K562 (cell line): Measurements from ENCODE around the gene FGF22. TPM values are rescaled to one million over a fixed set of nuclear protein-coding genes. Genes with fewer than 3 reads are reported as not detected.
A peak's percentile ranks its signal among the peaks of the same experiment; 100 is the strongest.

Experiments
- ATAC-seq: fragments of 200-7000 bp; cut with Tn5 transposase; 3 replicates; pipeline ENCODE4 v1.9.1; 2020; ENCODE audit warnings: moderate library complexity
- BruUV-seq: library from RNA; stranded (reverse); fragments of 400-500 nt; replicated peaks from 2 replicates; lab custom pipeline; 2021; lab: Mats Ljungman, UMichigan
- CTCF ChIA-PET: fragments of 300-600 bp; formaldehyde crosslinking; extraction: SDS; loops from one replicate; lab custom pipeline; 2021; ENCODE audit warnings: low intra/inter-chr PET ratio; lab: Yijun Ruan, JAX
- POLR2A ChIA-PET: fragments of 300-600, 350-650 bp; sonication (Branson Sonifier 250); formaldehyde crosslinking; extraction: SDS; loops from one replicate; lab custom pipeline; 2021; ENCODE audit warnings: antibody characterized with exemption, inconsistent platforms; lab: Yijun Ruan, JAX
- DNase-seq, 4 experiments: peaks; one replicate each; pipeline versions ENCODE4 v3.0.0 to v3.0.0-alpha.2; 2011 to 2018; ENCODE audit warnings: low spot score in 3 of 4, mixed read lengths in 3 of 4; ENCODE audit errors: extremely low read depth in 1 of 4
- FAIRE-seq: peaks from 2 replicates; lab custom pipeline; 2011; peaks lifted over from hg19 to GRCh38; lab: Jason Lieb, UNC
- H2AFZ ChIP-seq: 2 replicates; pipeline ENCODE4 v1.6.0; 2011; ENCODE audit warnings: low read depth, low read length, control low read depth, inconsistent platforms
- H3K27ac ChIP-seq: fragments of 200-600 bp; 3 replicates; pipeline ENCODE4 v1.8.0; 2011; ENCODE audit warnings: low read depth, mild to moderate bottlenecking, control low read depth, inconsistent platforms, low read length, moderate library complexity, mixed read lengths; ENCODE audit errors: extremely low read depth
- H3K27me3 ChIP-seq, 2 experiments: fragments of 300-600 bp in 1 of 2; 2 replicates in 1 of 2; 3 replicates in 1 of 2; pipeline versions ENCODE4 v1.6.0 to v1.8.0; 2011; ENCODE audit warnings: inconsistent platforms in 2 of 2, low read length in 2 of 2, mild to moderate bottlenecking in 1 of 2, mixed read lengths in 1 of 2, moderate library complexity in 1 of 2; ENCODE audit not compliant: control insufficient read depth in 2 of 2, insufficient read depth in 2 of 2
- H3K36me3 ChIP-seq: fragments of 300-600 bp; 3 replicates; pipeline ENCODE4 v1.8.0; 2011; ENCODE audit warnings: mild to moderate bottlenecking, low read length, inconsistent platforms; ENCODE audit not compliant: control insufficient read depth, insufficient read depth
- H3K4me1 ChIP-seq, 2 experiments: fragments of 200-600 bp in 1 of 2; replicated peaks in 1 of 2; 2 replicates in 1 of 2; 3 replicates in 1 of 2; pipeline versions ENCODE4 v1.5.1 to v1.8.0; 2011; ENCODE audit warnings: inconsistent platforms in 2 of 2, low read length in 2 of 2, mild to moderate bottlenecking in 1 of 2, mixed read lengths in 1 of 2, moderate library complexity in 1 of 2; ENCODE audit not compliant: control insufficient read depth in 2 of 2, insufficient read depth in 2 of 2
- H3K4me2 ChIP-seq: 2 replicates; pipeline ENCODE4 v1.6.1; 2011; ENCODE audit warnings: low read length, control low read depth, inconsistent platforms, mixed read lengths; ENCODE audit not compliant: insufficient read depth
- H3K4me3 ChIP-seq: fragments of 200-600 bp; sonication (generic), shearing (Covaris generic); 2 replicates; pipeline ENCODE4 v1.5.1; 2016; ENCODE audit warnings: control low read depth, inconsistent platforms
- H3K79me2 ChIP-seq: fragments of 200-600 bp; 3 replicates; pipeline ENCODE4 v1.8.0; 2011; ENCODE audit warnings: low read length, inconsistent platforms; ENCODE audit not compliant: control insufficient read depth, insufficient read depth
- H3K9ac ChIP-seq, 2 experiments: 2 replicates each; pipeline versions ENCODE4 v1.6.0 to v1.6.1; 2011; ENCODE audit warnings: low read depth in 2 of 2, low read length in 2 of 2, control low read depth in 1 of 2, inconsistent platforms in 1 of 2, mild to moderate bottlenecking in 1 of 2, mixed read lengths in 1 of 2; ENCODE audit not compliant: insufficient read depth in 1 of 2
- H3K9me1 ChIP-seq: one replicate; pipeline ENCODE4 v1.6.0; 2011; ENCODE audit warnings: inconsistent platforms, mild to moderate bottlenecking, low read length, moderate library complexity; ENCODE audit not compliant: control insufficient read depth, insufficient read depth
- H3K9me3 ChIP-seq: replicated peaks from 2 replicates; pipeline ENCODE4 v1.5.1; 2011; ENCODE audit warnings: low read depth, low read length, inconsistent platforms; ENCODE audit not compliant: control insufficient read depth, insufficient read depth
- H4K20me1 ChIP-seq: replicated peaks from 2 replicates; pipeline ENCODE4 v1.6.1; 2011; ENCODE audit warnings: low read length, inconsistent platforms, mixed read lengths; ENCODE audit not compliant: control insufficient read depth, insufficient read depth
- BCOR ChIP-seq: fragments of 450-650 bp; IDR thresholded peaks from 2 replicates; pipeline ENCODE4 v1.6.1; 2016
- BRD9 ChIP-seq: fragments of 450-650 bp; IDR thresholded peaks from 2 replicates; pipeline ENCODE4 v1.6.1; 2018; ENCODE audit warnings: low read depth; ENCODE audit not compliant: partially characterized antibody
- CREBBP ChIP-seq: IDR thresholded peaks from one replicate; pipeline ENCODE4 v1.6.1; 2012; ENCODE audit warnings: low read depth, mild to moderate bottlenecking, control low read depth, inconsistent platforms, low read length
- ERF ChIP-seq: fragments of 450-650 bp; formaldehyde crosslinking; IDR thresholded peaks from 2 replicates; pipeline ENCODE4 v1.4.0; 2020; ENCODE audit warnings: mild to moderate bottlenecking, mixed read lengths
- HMGN3 ChIP-seq: IDR thresholded peaks from 2 replicates; pipeline ENCODE4 v1.6.1; 2011; ENCODE audit warnings: borderline replicate concordance, low read depth, mild to moderate bottlenecking, mixed read lengths, low read length; ENCODE audit not compliant: insufficient read length; ENCODE audit errors: extremely low read depth
- KAT8 ChIP-seq: fragments of 450-650 bp; IDR thresholded peaks from 2 replicates; pipeline ENCODE4 v1.6.1; 2016; ENCODE audit warnings: low read depth, mild to moderate bottlenecking
- MBD2 ChIP-seq: sonication (generic); IDR thresholded peaks from 2 replicates; pipeline ENCODE4 v1.6.1; 2016; ENCODE audit warnings: low read depth, borderline replicate concordance
- NCOA2 ChIP-seq, 2 experiments: fragments of 450-650 bp; IDR thresholded peaks; 2 replicates each; pipeline ENCODE4 v1.6.1; 2018; ENCODE audit warnings: mild to moderate bottlenecking in 2 of 2, moderate library complexity in 1 of 2; ENCODE audit not compliant: partially characterized antibody in 2 of 2
- POLR2G ChIP-seq: fragments of 200-400 bp; formaldehyde crosslinking; IDR thresholded peaks from 2 replicates; pipeline ENCODE4 v1.6.1; 2017; ENCODE audit warnings: low read depth, mild to moderate bottlenecking, antibody characterized with exemption, low read length, moderate library complexity
- RAD51 ChIP-seq: fragments of 450-650 bp; IDR thresholded peaks from 2 replicates; pipeline ENCODE4 v1.7.1; 2016; ENCODE audit warnings: low read depth, mild to moderate bottlenecking, borderline replicate concordance
- RBM17 ChIP-seq: fragments of 200-400 bp; formaldehyde crosslinking; IDR thresholded peaks from 2 replicates; pipeline ENCODE4 v1.6.1; 2017; ENCODE audit warnings: low read depth, mild to moderate bottlenecking, low read length, borderline replicate concordance
- SAFB ChIP-seq: fragments of 200-400 bp; formaldehyde crosslinking; IDR thresholded peaks from 2 replicates; pipeline ENCODE4 v1.6.1; 2017; ENCODE audit warnings: low read depth, low read length, borderline replicate concordance
- TAF9B ChIP-seq: fragments of 450-650 bp; IDR thresholded peaks from 2 replicates; pipeline ENCODE4 v1.6.1; 2018; ENCODE audit warnings: mild to moderate bottlenecking; ENCODE audit not compliant: partially characterized antibody
- XRCC3 ChIP-seq: fragments of 450-650 bp; IDR thresholded peaks from 2 replicates; pipeline ENCODE4 v1.6.1; 2017; ENCODE audit warnings: mild to moderate bottlenecking, moderate library complexity
- ZNF717 ChIP-seq: fragments of 250-450 bp; sonication (Bioruptor Pico); IDR thresholded peaks from 2 replicates; pipeline ENCODE4 v1.5.0; 2021
- WGBS: fragments of 100-300 bp; shearing (Covaris generic); methylation state at CpG from one replicate; pipeline ENCODE4 v1.1.6; 2016; ENCODE audit warnings: low coverage, mixed read lengths; ENCODE audit not compliant: insufficient coverage; ENCODE audit errors: missing lambda C conversion rate; 5-methylcytosine and 5-hydroxymethylcytosine counted together
- in situ Hi-C: fragments of 300-500 bp; cut with MboI; formaldehyde crosslinking; loops from 4 replicates; pipeline ENCODE4 v1.15.0; 2018; ENCODE audit warnings: inconsistent platforms, mixed read lengths
- intact Hi-C: fragments of 100-400 bp; cut with micrococcal nuclease; formaldehyde crosslinking; loops from 2 replicates; pipeline ENCODE4 v1.14.2; 2022
- polyA plus RNA-seq, 8 experiments: library from polyadenylated mRNA; depleted of rRNA in 4 of 8; stranded (reverse) in 5 of 8; unstranded in 3 of 8; fragments of >200 nt; fragmentation: Nextera tagmentation in 2 of 8; fragmentation: Illumina TruSeq in 1 of 8; extraction: Ambion mirVana in 2 of 8; extraction: Trizol in 1 of 8; gene quantifications; 2 replicates each; pipeline versions ENCODE4 v1.2.1 to v1.2.3, GENCODE V29; 2011 to 2014; ENCODE audit warnings: inconsistent platforms in 1 of 8, missing spikeins in 1 of 8
- total RNA-seq, 7 experiments: library from RNA; depleted of rRNA in 6 of 7; stranded (reverse); fragments of >200 nt in 6 of 7; fragmentation: Illumina TruSeq in 2 of 7; extraction: Trizol in 2 of 7; gene quantifications; 2 replicates each; pipeline versions ENCODE4 v1.2.1 to v1.2.3, GENCODE V29; 2011 to 2021; ENCODE audit warnings: low replicate concordance in 1 of 7
- TF ChIP-seq, protein P1 (sequence below): IDR thresholded peaks from 2 replicates; pipeline ENCODE4 v1.6.1; 2011; ENCODE audit not compliant: insufficient read length; ENCODE audit errors: extremely low read depth
- TF ChIP-seq, protein P2 (sequence below): fragments of 250-450 bp; sonication (Bioruptor Pico); IDR thresholded peaks from 2 replicates; pipeline ENCODE4 v1.4.0; 2020; ENCODE audit warnings: mild to moderate bottlenecking, moderate library complexity
- TF ChIP-seq, protein P3 (sequence below): fragments of 450-650 bp; IDR thresholded peaks from 2 replicates; pipeline ENCODE4 v1.6.1; 2016

The FGF22 gene
- total and polyA plus RNA-seq, 9 of the 15 experiments (the other 6 are each of a cell fraction or from before 2014, with no cell fraction given): 0.14 to 2.2 (median 0.86) TPM; not detected in 4

DNA sequence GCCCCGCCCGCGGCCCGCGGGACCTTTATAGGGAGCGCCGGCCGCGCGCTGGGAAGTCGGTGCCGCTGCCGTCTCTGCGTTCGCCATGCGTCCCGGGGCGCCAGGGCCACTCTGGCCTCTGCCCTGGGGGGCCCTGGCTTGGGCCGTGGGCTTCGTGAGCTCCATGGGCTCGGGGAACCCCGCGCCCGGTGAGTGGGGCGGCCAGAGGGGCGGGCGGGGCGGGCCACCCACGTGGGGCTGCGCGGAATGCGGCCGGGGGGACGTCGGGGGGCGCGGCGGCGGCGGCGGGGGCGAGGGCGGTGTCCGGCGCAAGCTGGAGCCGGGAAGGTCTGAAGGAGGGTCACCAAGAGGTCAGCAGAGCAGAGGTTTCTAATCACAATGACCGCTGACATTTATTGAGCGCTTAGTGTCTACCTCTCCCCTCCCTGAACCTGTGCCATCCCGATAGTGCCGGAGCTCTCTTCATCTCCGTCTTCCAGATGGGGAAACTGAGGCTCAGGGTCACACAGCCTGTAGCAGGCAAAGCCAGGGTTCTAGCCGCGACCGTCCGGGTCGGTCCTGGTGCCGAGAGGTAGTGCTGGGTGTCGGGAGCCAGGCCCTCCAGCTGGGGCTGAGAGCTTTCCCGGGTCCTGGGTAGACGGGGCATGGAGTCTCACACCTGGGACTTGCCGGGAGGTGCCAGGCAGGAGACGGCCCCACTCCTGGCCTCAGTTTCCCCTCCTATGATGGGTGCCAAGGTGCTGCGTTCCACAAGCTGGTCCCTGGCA is 36.8 kb downstream of the FGF22 start, which contains the start of gene FSTL3:
TSS of gene FSTL3 (plus strand) at position 54 of the 767 bp plus-strand sequence. CDS start at position 86, 32 bp downstream.
- BruUV-seq: no TSS peak
- ATAC-seq (no peak), DNase-seq (peak in 2 of 4 experiments; percentile 58 to 70), FAIRE-seq (no peak)
- Histone ChIP-seq H3K4me3 (peak within 1 kb of the TSS; percentile 13; the same call in 1 of the 2 replicates), H4K20me1 (no peaks in the 10 kb centered on the region), H3K4me2 (peak within 1 kb of the TSS; percentile 32; the same call in 1 of the 2 replicates), H3K4me1 (peaks cover 5 to 73% of the 10 kb centered on the region in 2 experiments), H2AFZ (no peak within 1 kb of the TSS), H3K36me3 (no peaks in the 10 kb centered on the region), H3K9me1 (peaks cover 7% of the 10 kb centered on the region), H3K9ac (peak within 1 kb of the TSS in 1 of 2 experiments; percentile 81; a peak in 2 of 4 replicates), H3K9me3 (no peaks in the 10 kb centered on the region), H3K27ac (no peak within 1 kb of the TSS), H3K79me2 (peaks cover 8% of the 10 kb centered on the region), H3K27me3 (no peaks in the 10 kb centered on the region; a peak in 1 of 5 replicates)
- CTCF ChIA-PET: no interaction called here
- POLR2A ChIA-PET: interaction anchor here (0.9 to 1.8 kb wide), 2 partner anchors 10 to 13 kb away, joined by 3 to 4 read pairs; partner anchors contain the start of gene RNF126
- in situ Hi-C loops (no loop called here), intact Hi-C loops (no loop called here)
- 5% methylated on average over 32 of the region's 63 CpGs for WGBS
- TF ChIP-seq CREBBP: no peak
- TF ChIP-seq, protein P1, sequence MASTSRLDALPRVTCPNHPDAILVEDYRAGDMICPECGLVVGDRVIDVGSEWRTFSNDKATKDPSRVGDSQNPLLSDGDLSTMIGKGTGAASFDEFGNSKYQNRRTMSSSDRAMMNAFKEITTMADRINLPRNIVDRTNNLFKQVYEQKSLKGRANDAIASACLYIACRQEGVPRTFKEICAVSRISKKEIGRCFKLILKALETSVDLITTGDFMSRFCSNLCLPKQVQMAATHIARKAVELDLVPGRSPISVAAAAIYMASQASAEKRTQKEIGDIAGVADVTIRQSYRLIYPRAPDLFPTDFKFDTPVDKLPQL: no peak
- no peak for TF ChIP-seq NCOA2 (IDR thresholded peaks at IDR 0.05; ENCODE audit: partially characterized antibody in 2 of 2)
- no peak for TF ChIP-seq KAT8
- no peak for TF ChIP-seq RBM17
- TF ChIP-seq, protein P2, sequence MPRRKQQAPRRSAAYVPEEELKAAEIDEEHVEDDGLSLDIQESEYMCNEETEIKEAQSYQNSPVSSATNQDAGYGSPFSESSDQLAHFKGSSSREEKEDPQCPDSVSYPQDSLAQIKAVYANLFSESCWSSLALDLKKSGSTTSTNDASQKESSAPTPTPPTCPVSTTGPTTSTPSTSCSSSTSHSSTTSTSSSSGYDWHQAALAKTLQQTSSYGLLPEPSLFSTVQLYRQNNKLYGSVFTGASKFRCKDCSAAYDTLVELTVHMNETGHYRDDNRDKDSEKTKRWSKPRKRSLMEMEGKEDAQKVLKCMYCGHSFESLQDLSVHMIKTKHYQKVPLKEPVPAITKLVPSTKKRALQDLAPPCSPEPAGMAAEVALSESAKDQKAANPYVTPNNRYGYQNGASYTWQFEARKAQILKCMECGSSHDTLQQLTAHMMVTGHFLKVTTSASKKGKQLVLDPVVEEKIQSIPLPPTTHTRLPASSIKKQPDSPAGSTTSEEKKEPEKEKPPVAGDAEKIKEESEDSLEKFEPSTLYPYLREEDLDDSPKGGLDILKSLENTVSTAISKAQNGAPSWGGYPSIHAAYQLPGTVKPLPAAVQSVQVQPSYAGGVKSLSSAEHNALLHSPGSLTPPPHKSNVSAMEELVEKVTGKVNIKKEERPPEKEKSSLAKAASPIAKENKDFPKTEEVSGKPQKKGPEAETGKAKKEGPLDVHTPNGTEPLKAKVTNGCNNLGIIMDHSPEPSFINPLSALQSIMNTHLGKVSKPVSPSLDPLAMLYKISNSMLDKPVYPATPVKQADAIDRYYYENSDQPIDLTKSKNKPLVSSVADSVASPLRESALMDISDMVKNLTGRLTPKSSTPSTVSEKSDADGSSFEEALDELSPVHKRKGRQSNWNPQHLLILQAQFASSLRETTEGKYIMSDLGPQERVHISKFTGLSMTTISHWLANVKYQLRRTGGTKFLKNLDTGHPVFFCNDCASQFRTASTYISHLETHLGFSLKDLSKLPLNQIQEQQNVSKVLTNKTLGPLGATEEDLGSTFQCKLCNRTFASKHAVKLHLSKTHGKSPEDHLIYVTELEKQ (CRISPR knock-in tag): no peak
- no peak for TF ChIP-seq ERF (CRISPR knock-in tag)
- no peak for TF ChIP-seq RAD51
- no peak for TF ChIP-seq TAF9B
- 0 out of 2 replicates have a peak, but pooled peaks have one; percentile 16 for TF ChIP-seq BCOR
- TF ChIP-seq MBD2: no peak
- peak; percentile 6 for TF ChIP-seq POLR2G
- peak; percentile 7 for TF ChIP-seq HMGN3
- no peak for TF ChIP-seq XRCC3
- TF ChIP-seq, protein P3, sequence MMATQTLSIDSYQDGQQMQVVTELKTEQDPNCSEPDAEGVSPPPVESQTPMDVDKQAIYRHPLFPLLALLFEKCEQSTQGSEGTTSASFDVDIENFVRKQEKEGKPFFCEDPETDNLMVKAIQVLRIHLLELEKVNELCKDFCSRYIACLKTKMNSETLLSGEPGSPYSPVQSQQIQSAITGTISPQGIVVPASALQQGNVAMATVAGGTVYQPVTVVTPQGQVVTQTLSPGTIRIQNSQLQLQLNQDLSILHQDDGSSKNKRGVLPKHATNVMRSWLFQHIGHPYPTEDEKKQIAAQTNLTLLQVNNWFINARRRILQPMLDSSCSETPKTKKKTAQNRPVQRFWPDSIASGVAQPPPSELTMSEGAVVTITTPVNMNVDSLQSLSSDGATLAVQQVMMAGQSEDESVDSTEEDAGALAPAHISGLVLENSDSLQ: no peak
- TF ChIP-seq ZNF717 (CRISPR knock-in tag): no peak
- no peak for TF ChIP-seq BRD9
- TF ChIP-seq SAFB: no peak
